ENCODE data around the gene APP.
A peak's percentile ranks its signal among the peaks of the same experiment; 100 is the strongest.

APP gene

GRCh38 chr21:26125433-26126167, 45.0 kb downstream of the APP start:
- no peak for DNase-seq

GRCh38 chr21:26124896-26125295, 45.7 kb downstream of the APP start:
- DNase-seq = no peak

- DNase-seq = no peak
Observed at GRCh38 chr21:26124421-26124833, 46.1 kb downstream of the APP start.

GRCh38 chr21:26123012-26123411, 47.6 kb downstream of the APP start:
- no peak for DNase-seq

- no peak for DNase-seq
Observed at GRCh38 chr21:26120828-26121227, 49.7 kb downstream of the APP start.

GRCh38 chr21:26119906-26120305, 50.7 kb downstream of the APP start:
- no peak for DNase-seq

GRCh38 chr21:26118938-26119540, 51.5 kb downstream of the APP start:
- DNase-seq = no peak

GRCh38 chr21:26117972-26118367, 52.6 kb downstream of the APP start:
- DNase-seq = no peak

GRCh38 chr21:26117324-26117971, 53.1 kb downstream of the APP start:
- DNase-seq = no peak

GRCh38 chr21:26116456-26117011, 54.0 kb downstream of the APP start:
- DNase-seq = peak; percentile 28

GRCh38 chr21:26115899-26116298, 54.7 kb downstream of the APP start:
- DNase-seq = no peak

GRCh38 chr21:26115305-26115704, 55.3 kb downstream of the APP start:
- no peak for DNase-seq

- no peak for DNase-seq
Observed at GRCh38 chr21:26112975-26113374, 57.6 kb downstream of the APP start.

GRCh38 chr21:26112127-26112742, 58.3 kb downstream of the APP start:
- DNase-seq = no peak

GRCh38 chr21:26110715-26111114, 59.9 kb downstream of the APP start:
- no peak for DNase-seq

GRCh38 chr21:26107429-26107828, 63.1 kb downstream of the APP start:
- DNase-seq = no peak

- DNase-seq = no peak
Observed at GRCh38 chr21:26106562-26106961, 64.0 kb downstream of the APP start.

- no peak for DNase-seq
Observed at GRCh38 chr21:26105819-26106218, 64.8 kb downstream of the APP start.

- no peak for DNase-seq
Observed at GRCh38 chr21:26100573-26100972, 70.0 kb downstream of the APP start.

- no peak for DNase-seq
Observed at GRCh38 chr21:26099610-26100219, 70.9 kb downstream of the APP start.

- DNase-seq = no peak
Observed at GRCh38 chr21:26098772-26099397, 71.7 kb downstream of the APP start.

- DNase-seq = no peak
Observed at GRCh38 chr21:26097475-26097874, 73.1 kb downstream of the APP start.
